ENCODE data around the gene MARK3.

- TF ChIP-seq, protein P1, sequence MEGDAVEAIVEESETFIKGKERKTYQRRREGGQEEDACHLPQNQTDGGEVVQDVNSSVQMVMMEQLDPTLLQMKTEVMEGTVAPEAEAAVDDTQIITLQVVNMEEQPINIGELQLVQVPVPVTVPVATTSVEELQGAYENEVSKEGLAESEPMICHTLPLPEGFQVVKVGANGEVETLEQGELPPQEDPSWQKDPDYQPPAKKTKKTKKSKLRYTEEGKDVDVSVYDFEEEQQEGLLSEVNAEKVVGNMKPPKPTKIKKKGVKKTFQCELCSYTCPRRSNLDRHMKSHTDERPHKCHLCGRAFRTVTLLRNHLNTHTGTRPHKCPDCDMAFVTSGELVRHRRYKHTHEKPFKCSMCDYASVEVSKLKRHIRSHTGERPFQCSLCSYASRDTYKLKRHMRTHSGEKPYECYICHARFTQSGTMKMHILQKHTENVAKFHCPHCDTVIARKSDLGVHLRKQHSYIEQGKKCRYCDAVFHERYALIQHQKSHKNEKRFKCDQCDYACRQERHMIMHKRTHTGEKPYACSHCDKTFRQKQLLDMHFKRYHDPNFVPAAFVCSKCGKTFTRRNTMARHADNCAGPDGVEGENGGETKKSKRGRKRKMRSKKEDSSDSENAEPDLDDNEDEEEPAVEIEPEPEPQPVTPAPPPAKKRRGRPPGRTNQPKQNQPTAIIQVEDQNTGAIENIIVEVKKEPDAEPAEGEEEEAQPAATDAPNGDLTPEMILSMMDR (conservative IDR thresholded peaks at IDR 0.05): no peak
- no peak for TF ChIP-seq EZH2 (IDR thresholded peaks at IDR 0.05; ENCODE audit: low read depth)
These were observed 31.9 kb upstream of the MARK3 start for GRCh38 chr14:103353362-103353761.

All from PC-9 (cell line).